Activated effector memory CD4-positive, alpha-beta T cell treated with Interleukin-2 at 50 U/mL for 16 hours (primary cell): Measurements from ENCODE around the gene KRT74.

ENCODE experiments used
- DNase-seq: peaks from one replicate; pipeline ENCODE4 v3.0.0-alpha.2; 2020

Gene KRT74

GRCh38 chr12:52573743-52574142 lies at the start of gene KRT74:
KRT74 (minus strand) TSS chr12:52573843; CDS start chr12:52573777, 66 bp downstream.
- no peak for DNase-seq

DNA sequence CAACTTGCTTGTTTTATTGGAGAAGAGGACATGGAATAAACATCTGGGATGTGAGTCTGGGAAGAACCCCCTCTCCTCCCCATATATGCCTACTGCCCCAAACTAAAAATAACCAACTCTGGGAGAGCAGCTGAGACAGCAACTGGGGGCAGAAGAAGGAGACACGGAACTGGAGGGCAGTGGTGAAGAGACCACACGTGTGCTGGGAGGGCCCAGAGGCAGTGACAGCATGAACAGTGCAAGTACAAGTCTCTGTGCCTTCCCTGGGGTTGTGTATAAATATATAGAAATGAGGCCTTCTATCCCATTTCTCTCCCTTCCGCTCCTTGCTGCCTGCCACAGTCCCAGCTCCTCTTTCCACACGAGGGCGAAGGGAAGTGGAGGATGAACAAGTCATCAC lies 48.7 kb upstream of the KRT74 start:
- DNase-seq, result no peak

- no peak for DNase-seq
These were observed 45.2 kb upstream of the KRT74 start for GRCh38 chr12:52618866-52619265.

- no peak for DNase-seq
These were observed 44.6 kb upstream of the KRT74 start, which contains the start of gene KRT73 for GRCh38 chr12:52618216-52618615. KRT73 (minus strand) TSS chr12:52618559; CDS start chr12:52618524, 35 bp downstream.

DNA sequence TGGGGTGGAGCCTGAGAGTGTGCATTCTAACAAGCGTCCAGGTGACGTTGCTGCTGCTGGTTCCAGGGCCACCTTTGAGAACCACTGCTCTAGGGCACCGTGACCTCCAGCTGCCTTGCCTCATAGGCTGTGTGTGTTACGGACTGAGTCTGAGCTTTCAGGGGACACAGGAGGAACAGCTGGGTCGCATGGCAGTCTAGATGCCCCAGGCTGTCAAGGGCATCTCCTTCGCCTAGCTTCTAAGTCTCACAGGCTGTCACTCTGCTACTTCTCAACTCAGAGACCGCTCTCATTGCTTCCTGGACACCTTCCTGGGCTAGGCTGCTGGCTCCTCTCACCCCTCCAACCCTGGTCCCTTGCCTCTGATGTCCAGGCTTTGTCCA lies 43.8 kb upstream of the KRT74 start:
- DNase-seq, result no peak

DNA sequence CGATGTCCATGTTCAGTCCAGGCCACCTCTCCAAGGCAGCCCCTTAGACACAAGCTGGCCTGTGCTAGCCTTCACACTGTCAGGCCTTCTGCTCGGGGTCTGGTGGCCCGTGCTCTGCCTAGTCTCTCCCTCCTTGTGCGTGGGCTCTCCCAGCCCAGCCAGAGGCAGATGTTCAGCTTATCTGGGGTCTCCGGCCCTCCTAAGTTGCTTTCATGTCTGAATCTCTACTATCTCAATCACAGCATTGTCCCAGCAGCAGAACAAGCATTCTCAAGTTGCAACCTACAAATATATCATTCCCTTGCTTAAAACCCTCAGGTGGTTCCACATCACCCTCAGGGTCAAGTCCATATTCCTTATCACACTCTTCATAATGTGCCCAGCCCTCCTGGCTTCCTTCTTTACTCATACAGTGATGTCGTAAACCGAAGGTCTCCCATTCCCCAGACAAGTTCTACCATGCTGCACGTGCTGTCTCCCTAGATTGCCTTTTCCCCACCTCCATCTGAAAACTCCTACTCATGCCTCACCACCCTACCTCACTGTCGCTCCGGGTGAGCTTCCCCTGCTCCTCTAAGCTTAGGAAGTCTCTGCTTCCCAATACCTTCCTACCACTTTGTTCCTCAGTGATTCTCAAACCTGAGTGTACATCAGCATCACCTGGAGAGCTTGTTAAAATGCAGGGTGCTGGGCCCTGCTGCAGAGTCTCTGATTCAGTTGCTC lies 43.2 kb upstream of the KRT74 start:
- DNase-seq, result no peak

DNA sequence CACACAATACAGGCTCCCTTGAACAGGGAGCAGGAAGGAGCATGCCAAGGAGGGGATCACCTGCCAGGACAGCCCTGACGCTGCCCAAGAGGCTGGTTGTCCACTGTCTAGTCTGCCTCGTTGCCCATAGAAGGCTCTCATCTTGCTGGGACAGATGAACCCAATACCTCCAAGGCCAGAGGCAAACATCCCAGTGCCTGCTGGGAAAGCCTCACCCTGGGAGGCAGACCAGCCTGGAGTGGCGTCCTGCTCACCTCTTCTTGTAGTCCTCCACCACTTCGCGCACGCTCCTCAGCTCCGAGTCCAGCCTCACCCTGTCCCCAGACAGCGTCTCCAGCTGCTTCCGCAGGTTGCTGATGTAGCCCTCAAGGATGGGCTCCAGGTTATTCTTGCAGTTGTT lies 42.3 kb upstream of the KRT74 start:
- no peak for DNase-seq

- DNase-seq, result no peak
These were observed 41.7 kb upstream of the KRT74 start for GRCh38 chr12:52615208-52615868.

DNA sequence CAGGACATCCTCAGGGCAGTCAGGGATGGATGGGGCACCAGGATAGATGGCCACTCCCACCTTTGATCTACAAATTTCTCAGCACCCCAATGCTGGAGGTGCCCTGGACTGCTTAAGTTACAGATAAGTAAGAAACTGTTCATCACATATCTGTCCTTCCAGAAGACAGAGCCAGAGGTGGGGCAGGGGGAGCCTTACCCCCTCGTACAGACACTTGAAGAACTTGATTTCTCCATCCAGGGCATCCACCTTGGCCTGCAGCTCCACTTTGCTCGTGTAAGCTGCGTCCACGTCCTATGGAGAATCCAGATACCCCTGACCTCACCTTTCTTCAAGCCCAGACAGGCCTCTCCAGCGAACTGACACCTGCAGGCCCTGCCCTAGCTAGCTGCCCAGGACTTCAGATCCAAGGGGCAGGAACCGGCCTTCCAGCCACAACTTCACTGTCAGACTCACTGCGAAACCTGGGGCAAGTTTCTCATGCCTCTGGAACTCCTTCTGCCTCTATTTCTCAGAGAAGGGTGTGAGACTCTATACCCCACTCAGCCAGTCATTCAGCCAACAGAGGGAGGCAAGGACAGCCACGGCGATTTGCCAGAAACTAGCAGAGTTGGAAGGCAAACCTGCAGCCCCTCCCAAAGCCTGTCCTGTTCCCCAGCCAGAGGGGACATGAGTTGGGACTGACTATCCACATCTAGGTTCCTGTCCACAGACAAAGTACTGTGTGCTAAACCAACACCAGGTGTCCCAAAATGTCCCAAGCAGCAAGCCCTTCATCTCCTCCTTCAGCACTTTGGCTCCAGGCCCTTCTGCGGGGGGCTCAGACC lies 41.0 kb upstream of the KRT74 start:
- no peak for DNase-seq

- no peak for DNase-seq
These were observed 39.9 kb upstream of the KRT74 start for GRCh38 chr12:52613384-52614030.

DNA sequence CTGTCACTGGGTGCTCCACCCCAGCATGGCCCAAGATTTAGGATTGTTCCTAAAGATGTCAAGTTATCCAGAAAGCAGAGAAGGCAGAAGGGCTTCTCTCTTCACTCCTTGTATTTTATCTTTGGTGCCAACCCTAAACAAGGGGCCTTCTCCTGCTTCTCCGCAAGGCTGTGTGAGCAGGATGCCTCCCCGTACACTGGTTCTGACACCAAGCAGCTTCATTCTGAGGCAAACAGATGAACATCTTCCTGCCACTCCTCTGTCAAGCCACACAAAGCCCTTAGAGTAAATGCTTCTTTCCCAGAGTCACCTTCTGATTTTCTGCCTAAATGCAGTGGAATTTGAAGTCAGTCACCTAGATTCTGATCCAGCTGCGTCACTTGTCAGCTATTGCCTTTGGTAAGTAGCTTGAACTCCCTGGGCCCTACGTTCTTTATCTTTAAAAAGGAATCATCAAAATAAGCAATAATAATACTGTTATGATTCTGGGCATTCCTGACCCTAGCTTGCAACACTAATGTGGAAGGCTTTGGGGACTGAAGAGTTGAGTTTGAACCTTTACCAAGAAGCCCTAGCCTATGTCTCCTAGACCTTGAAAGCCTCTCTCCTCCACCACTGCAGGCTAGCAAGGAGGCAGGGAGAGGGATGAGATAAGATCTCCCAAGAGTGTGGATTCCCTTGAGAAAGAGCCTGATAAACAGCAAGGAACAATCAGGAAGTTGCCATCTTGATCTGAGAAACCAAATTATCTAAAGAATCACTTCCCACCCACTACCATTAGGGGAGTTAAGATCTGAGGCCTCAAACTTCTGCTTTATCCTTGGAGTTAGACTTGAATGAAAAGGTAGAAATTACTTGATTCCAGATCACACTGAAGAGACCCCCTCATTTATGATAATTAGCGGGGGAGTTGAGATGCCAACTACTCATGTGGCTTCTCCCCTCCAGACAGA lies 39.1 kb upstream of the KRT74 start:
- no peak for DNase-seq

- DNase-seq, result no peak
These were observed 37.4 kb upstream of the KRT74 start for GRCh38 chr12:52611080-52611468.

GRCh38 chr12:52608826-52609630 lies 35.4 kb upstream of the KRT74 start:
- DNase-seq, result no peak

GRCh38 chr12:52608161-52608560 lies 34.5 kb upstream of the KRT74 start:
- no peak for DNase-seq

- no peak for DNase-seq
These were observed 33.7 kb upstream of the KRT74 start for GRCh38 chr12:52607314-52607713.

DNA sequence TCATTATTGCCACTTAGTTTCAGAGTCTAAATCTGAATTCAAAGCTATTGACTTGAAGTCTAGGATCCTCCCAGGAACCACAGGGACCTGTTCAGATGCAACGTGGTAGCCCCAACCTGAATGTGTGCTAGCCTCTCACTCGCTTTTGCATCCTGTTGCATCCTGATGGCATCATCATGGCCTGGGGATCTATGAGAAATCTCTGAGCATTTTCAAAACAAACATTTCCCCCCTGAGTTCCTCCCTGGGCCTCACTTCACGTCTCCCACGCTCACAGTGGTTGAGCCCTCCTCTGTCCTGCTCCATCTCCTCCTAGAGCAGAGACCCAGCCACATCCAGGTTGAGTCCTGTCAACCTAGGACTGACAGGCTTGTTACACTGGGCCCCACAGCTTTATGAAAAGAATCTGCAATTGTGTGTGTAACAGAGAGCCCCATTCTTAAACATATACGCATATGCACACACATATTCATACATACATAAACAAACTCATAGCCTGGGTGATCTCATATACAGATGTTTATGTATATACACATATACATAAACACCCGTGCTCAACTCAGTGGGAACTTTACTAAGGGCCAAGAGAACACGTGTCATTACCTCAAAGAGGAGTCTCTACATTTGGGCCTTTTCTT lies 33.1 kb upstream of the KRT74 start:
- DNase-seq, result no peak

DNA sequence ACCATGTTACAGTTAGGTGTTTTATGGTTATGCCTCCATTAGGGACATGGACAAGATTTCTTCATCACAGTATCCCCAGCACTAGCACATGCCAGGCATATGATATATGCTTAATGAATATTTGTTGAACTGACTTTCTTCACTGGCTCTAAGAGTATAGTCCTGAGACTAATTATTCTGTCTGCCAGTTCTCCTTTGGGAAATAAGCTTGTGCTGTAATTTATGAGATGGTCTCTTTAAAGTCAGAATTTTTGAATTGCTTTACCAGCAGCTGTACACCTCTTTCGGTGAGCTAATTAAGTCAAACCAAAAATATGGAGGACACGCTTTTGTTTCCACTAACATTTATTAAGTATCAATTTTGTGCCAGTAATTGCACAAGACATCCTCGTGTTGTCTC lies 32.5 kb upstream of the KRT74 start:
- DNase-seq, result no peak

- no peak for DNase-seq
These were observed 31.9 kb upstream of the KRT74 start for GRCh38 chr12:52605542-52605941.

- no peak for DNase-seq
These were observed 31.2 kb upstream of the KRT74 start for GRCh38 chr12:52604859-52605258.

DNA sequence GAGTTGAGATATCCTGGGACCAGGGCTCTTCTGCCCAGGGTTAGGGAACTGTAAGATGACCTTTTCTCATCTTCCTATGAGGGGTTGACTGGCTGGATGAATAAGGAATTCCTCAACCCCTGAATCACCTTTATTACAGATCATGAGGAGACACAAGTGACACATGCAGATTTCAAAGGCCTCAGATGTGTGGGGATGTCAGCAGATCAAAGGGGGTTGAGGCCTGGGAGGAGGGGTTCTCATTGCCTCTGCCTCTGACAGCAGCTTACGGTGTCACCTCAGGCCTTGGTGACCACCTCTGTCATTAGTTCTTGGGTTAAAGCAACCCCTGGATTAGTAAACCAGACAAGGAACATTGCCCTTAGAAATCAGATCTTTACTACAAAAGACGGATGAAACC lies 29.7 kb upstream of the KRT74 start:
- DNase-seq, result no peak

- no peak for DNase-seq
These were observed 28.9 kb upstream of the KRT74 start for GRCh38 chr12:52602552-52602951.
